ENCODE measurements around the gene SERPING1. TPM values are rescaled to one million over a fixed set of nuclear protein-coding genes. Genes with fewer than 3 reads are reported as not detected.

SERPING1 gene
- polyA plus RNA-seq, 1 experiment: 119 TPM

- POLR2A ChIA-PET: no interaction called here
These were observed 41.4 kb downstream of the SERPING1 start for GRCh38 chr11:57638811-57639320.

GRCh38 chr11:57639321-57640067 is 42.0 kb downstream of the SERPING1 start:
- H3K4me3 ChIP-seq (ENCODE audit: low read depth, low read length): peak overlapping the region; percentile 88
- ChIA-PET CTCF (interaction anchor here (0.6 to 9.6 kb wide), 17 partner anchors 9 to 213 kb away, joined by 3 to 285 read pairs (median 5); partner anchors contain the start of genes SERPING1, SLC43A3 and UBE2L6), POLR2A (no interaction called here)
- TF ChIP-seq, protein P1, sequence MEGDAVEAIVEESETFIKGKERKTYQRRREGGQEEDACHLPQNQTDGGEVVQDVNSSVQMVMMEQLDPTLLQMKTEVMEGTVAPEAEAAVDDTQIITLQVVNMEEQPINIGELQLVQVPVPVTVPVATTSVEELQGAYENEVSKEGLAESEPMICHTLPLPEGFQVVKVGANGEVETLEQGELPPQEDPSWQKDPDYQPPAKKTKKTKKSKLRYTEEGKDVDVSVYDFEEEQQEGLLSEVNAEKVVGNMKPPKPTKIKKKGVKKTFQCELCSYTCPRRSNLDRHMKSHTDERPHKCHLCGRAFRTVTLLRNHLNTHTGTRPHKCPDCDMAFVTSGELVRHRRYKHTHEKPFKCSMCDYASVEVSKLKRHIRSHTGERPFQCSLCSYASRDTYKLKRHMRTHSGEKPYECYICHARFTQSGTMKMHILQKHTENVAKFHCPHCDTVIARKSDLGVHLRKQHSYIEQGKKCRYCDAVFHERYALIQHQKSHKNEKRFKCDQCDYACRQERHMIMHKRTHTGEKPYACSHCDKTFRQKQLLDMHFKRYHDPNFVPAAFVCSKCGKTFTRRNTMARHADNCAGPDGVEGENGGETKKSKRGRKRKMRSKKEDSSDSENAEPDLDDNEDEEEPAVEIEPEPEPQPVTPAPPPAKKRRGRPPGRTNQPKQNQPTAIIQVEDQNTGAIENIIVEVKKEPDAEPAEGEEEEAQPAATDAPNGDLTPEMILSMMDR (IDR thresholded peaks at IDR 0.05; ENCODE audit: insufficient read depth, low read depth, low read length): no peak; the same call in 1 of the 2 replicates
- peaks cover 8% of the 10 kb centered on the region for H3K36me3 ChIP-seq (ENCODE audit: control insufficient read depth, insufficient read depth, low read length)
- DNase-seq (ENCODE audit: low read depth): no peak
- H3K27me3 ChIP-seq (ENCODE audit: control insufficient read depth, insufficient read depth, low read length): no peaks in the 10 kb centered on the region

More at GRCh38 chr11:57638811-57639320, 41.4 kb downstream of the SERPING1 start:
- CTCF ChIA-PET: interaction anchor here (0.7 to 9.6 kb wide), 6 partner anchors 19 to 181 kb away, joined by 3 to 285 read pairs (median 4); partner anchors contain the start of gene UBE2L6
- Histone ChIP-seq H3K27me3 (ENCODE audit: control insufficient read depth, insufficient read depth, low read length) (no peaks in the 10 kb centered on the region), H3K36me3 (ENCODE audit: control insufficient read depth, insufficient read depth, low read length) (peaks cover 8% of the 10 kb centered on the region), H3K4me3 (ENCODE audit: low read depth, low read length) (peak overlapping the region; percentile 88)
- DNase-seq (ENCODE audit: low read depth): no peak
- TF ChIP-seq, protein P1 (IDR thresholded peaks at IDR 0.05; ENCODE audit: insufficient read depth, low read depth, low read length): no peak

GRCh38 chr11:57640068-57640800 is 42.7 kb downstream of the SERPING1 start:
- peak overlapping the region; percentile 88 for H3K4me3 ChIP-seq (ENCODE audit: low read depth, low read length)
- ChIA-PET POLR2A (interaction anchor here (0.6 kb wide), 1 partner anchor 36 kb away, joined by 16 read pairs; no protein-coding TSS in a partner anchor), CTCF (interaction anchor here (0.8 to 9.6 kb wide), 33 partner anchors 8 to 873 kb away, joined by 3 to 285 read pairs (median 5); partner anchors contain the start of genes SERPING1, SLC43A1, SLC43A3 and UBE2L6)
- no peak for DNase-seq (ENCODE audit: low read depth)
- TF ChIP-seq, protein P1 (IDR thresholded peaks at IDR 0.05; ENCODE audit: insufficient read depth, low read depth, low read length): no peak
- peaks cover 8% of the 10 kb centered on the region for H3K36me3 ChIP-seq (ENCODE audit: control insufficient read depth, insufficient read depth, low read length)
- no peaks in the 10 kb centered on the region for H3K27me3 ChIP-seq (ENCODE audit: control insufficient read depth, insufficient read depth, low read length)

- POLR2A ChIA-PET: interaction anchor here (0.6 kb wide), 1 partner anchor 37 kb away, joined by 16 read pairs; no protein-coding TSS in a partner anchor
- no peaks in the 10 kb centered on the region for H3K27me3 ChIP-seq (ENCODE audit: control insufficient read depth, insufficient read depth, low read length)
- CTCF ChIA-PET: interaction anchor here (0.6 to 9.6 kb wide), 34 partner anchors 9 to 872 kb away, joined by 3 to 285 read pairs (median 4); partner anchors contain the start of genes SERPING1, SLC43A1 and UBE2L6
- no peak overlapping the region for H3K4me3 ChIP-seq (ENCODE audit: low read depth, low read length)
- H3K36me3 ChIP-seq (ENCODE audit: control insufficient read depth, insufficient read depth, low read length): peaks cover 8% of the 10 kb centered on the region
- TF ChIP-seq, protein P1 (IDR thresholded peaks at IDR 0.05; ENCODE audit: insufficient read depth, low read depth, low read length): peak; percentile 66
- no peak for DNase-seq (ENCODE audit: low read depth)
These were observed 43.7 kb downstream of the SERPING1 start for GRCh38 chr11:57641011-57641807.
